Esophagus squamous epithelium (tissue), 4 donors: ENCODE data around the gene GTPBP8.

Source experiments
- POLR2A ChIP-seq, 4 donors: fragments of 450-650 bp; IDR thresholded peaks; one replicate each; pipeline ENCODE4 v1.6.1; 2017; ENCODE audit warnings: antibody characterized with exemption in 4 of 4, mild to moderate bottlenecking in 4 of 4, moderate library complexity in 3 of 4
- TF ChIP-seq, protein P1 (sequence below), 6 experiments: fragments of 450-650 bp in 4 of 6; fragments of 200-600 bp in 2 of 6; sonication (generic) in 2 of 6; IDR thresholded peaks; one replicate each; pipeline ENCODE4 v1.5.1; 2016 to 2019; ENCODE audit warnings: antibody characterized with exemption in 6 of 6, mild to moderate bottlenecking in 4 of 6, moderate library complexity in 4 of 6

DNA sequence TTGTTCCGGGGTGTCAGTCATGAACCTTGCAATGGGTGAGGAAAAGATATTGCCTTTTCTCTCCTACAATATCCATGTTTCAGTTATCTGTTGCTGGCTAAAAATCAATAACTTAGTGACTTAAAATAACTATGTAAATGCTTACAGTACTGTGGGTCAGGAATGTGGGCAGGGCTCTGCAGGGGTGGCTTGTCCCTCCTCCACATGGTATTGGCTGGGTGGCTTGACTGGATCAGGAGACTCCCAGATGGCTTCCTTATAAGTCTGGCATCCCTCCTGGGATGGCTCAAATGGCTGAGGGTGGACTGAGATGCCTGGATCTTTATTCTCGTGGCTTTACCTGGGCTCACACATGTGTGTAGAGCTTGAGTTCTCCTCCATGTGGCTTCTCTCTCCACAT, 47.5 kb downstream of the GTPBP8 start:
- TF ChIP-seq POLR2A (IDR thresholded peaks at IDR 0.05): no peak
- TF ChIP-seq, protein P1, sequence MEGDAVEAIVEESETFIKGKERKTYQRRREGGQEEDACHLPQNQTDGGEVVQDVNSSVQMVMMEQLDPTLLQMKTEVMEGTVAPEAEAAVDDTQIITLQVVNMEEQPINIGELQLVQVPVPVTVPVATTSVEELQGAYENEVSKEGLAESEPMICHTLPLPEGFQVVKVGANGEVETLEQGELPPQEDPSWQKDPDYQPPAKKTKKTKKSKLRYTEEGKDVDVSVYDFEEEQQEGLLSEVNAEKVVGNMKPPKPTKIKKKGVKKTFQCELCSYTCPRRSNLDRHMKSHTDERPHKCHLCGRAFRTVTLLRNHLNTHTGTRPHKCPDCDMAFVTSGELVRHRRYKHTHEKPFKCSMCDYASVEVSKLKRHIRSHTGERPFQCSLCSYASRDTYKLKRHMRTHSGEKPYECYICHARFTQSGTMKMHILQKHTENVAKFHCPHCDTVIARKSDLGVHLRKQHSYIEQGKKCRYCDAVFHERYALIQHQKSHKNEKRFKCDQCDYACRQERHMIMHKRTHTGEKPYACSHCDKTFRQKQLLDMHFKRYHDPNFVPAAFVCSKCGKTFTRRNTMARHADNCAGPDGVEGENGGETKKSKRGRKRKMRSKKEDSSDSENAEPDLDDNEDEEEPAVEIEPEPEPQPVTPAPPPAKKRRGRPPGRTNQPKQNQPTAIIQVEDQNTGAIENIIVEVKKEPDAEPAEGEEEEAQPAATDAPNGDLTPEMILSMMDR (IDR thresholded peaks at IDR 0.05): no peak
